ENCODE data around the gene DCAF6. TPM values are rescaled to one million over a fixed set of nuclear protein-coding genes. Genes with fewer than 3 reads are reported as not detected.
A peak's percentile ranks its signal among the peaks of the same experiment; 100 is the strongest.

Gene DCAF6
- total RNA-seq, 1 donor from 2014 or later: 93.9 TPM

DNA sequence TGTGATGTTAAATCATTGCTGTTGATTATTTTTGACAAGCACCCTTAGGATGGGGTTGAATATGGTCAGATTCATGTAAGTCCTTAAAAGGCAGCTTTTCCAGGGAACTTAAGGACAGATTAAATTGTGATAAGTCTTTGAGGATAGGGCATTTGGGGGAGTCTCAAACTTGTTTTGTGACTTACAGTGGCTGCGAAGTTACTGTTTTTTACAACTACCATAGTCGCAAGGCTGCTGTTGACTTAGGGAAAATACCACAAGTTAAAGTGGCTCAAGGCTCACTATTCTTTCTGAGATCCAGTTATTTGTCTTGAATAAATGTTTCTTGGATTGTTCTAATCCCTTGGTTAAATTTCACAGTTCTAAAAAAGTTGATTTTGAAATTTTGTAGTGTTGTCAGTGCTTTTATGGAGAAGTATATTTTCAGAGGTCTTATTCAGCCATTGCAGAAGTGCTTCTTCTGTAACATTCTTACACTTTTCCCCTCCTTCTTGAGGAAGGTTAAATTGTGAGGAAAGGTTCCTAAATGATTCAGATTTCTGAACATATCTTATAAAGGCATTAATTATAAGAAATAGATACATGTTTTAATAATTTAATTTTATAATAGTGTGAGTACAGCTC, 47.4 kb downstream of the DCAF6 start:
- Histone ChIP-seq H3K4me3 (ENCODE audit: low read length in 3 of 3) (no peak overlapping the region), H3K36me3 (ENCODE audit: control insufficient read depth in 3 of 3, insufficient read depth in 3 of 3, low read length in 3 of 3) (peaks cover 0 to 4% (median 3%) of the 10 kb centered on the region in 3 donors), H3K4me1 (ENCODE audit: control insufficient read depth in 3 of 3, insufficient read depth in 3 of 3, low read length in 3 of 3) (peaks cover 0 to 4% (median 4%) of the 10 kb centered on the region in 3 donors), H3K9ac (ENCODE audit: low read depth in 1 of 3, low read length in 3 of 3) (no peak overlapping the region), H3K27me3 (ENCODE audit: control insufficient read depth in 3 of 3, insufficient read depth in 3 of 3, low read length in 3 of 3) (no peaks in the 10 kb centered on the region), H3K27ac (ENCODE audit: low read depth, low read length) (no peak overlapping the region), H3K9me3 (ENCODE audit: control insufficient read depth in 3 of 3, low read length in 3 of 3) (no peaks in the 10 kb centered on the region)

GRCh38 chr1:167984886-167985489, 48.5 kb downstream of the DCAF6 start:
- Histone ChIP-seq H3K27ac (ENCODE audit: low read depth, low read length) (no peak overlapping the region), H3K4me3 (ENCODE audit: low read length in 3 of 3) (no peak overlapping the region), H3K9me3 (ENCODE audit: control insufficient read depth in 3 of 3, low read length in 3 of 3) (no peaks in the 10 kb centered on the region), H3K4me1 (ENCODE audit: control insufficient read depth in 3 of 3, insufficient read depth in 3 of 3, low read length in 3 of 3) (peaks cover 0 to 4% (median 4%) of the 10 kb centered on the region in 3 donors), H3K9ac (ENCODE audit: low read depth in 1 of 3, low read length in 3 of 3) (no peak overlapping the region), H3K36me3 (ENCODE audit: control insufficient read depth in 3 of 3, insufficient read depth in 3 of 3, low read length in 3 of 3) (peaks cover 0 to 4% (median 3%) of the 10 kb centered on the region in 3 donors), H3K27me3 (ENCODE audit: control insufficient read depth in 3 of 3, insufficient read depth in 3 of 3, low read length in 3 of 3) (no peaks in the 10 kb centered on the region)

GRCh38 chr1:167987174-167987573, 50.7 kb downstream of the DCAF6 start:
- Histone ChIP-seq H3K4me1 (ENCODE audit: control insufficient read depth in 3 of 3, insufficient read depth in 3 of 3, low read length in 3 of 3) (peaks cover 0 to 4% (median 4%) of the 10 kb centered on the region in 3 donors), H3K9me3 (ENCODE audit: control insufficient read depth in 3 of 3, low read length in 3 of 3) (no peaks in the 10 kb centered on the region), H3K36me3 (ENCODE audit: control insufficient read depth in 3 of 3, insufficient read depth in 3 of 3, low read length in 3 of 3) (peaks cover 3 to 12% (median 11%) of the 10 kb centered on the region in 3 donors), H3K9ac (ENCODE audit: low read depth in 1 of 3, low read length in 3 of 3) (no peak overlapping the region), H3K4me3 (ENCODE audit: low read length in 3 of 3) (no peak overlapping the region), H3K27me3 (ENCODE audit: control insufficient read depth in 3 of 3, insufficient read depth in 3 of 3, low read length in 3 of 3) (no peaks in the 10 kb centered on the region), H3K27ac (ENCODE audit: low read depth, low read length) (no peak overlapping the region)

DNA sequence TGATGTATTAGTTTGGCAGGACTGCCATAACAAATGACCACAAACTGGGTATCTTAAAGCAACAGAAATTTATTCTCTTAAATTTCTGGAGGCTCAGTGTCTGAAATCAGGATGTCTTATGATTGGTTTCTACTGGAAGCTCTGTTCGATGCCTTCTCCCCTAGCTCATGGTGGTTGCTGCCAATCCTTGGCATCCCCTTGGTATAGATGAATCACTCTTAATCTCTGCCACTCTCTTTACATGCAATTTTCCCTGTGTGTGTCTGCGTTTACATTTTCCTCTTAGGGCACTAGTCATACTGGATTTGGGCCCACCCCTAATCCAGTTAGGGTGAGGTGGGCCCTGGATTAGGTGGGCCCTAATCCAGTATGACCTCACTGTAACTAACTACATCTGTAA, 55.1 kb downstream of the DCAF6 start:
- no peaks in the 10 kb centered on the region for H3K4me1 ChIP-seq (ENCODE audit: control insufficient read depth in 3 of 3, insufficient read depth in 3 of 3, low read length in 3 of 3)
- H3K27me3 ChIP-seq (ENCODE audit: control insufficient read depth in 3 of 3, insufficient read depth in 3 of 3, low read length in 3 of 3): no peaks in the 10 kb centered on the region
- no peak overlapping the region for H3K9ac ChIP-seq (ENCODE audit: low read depth in 1 of 3, low read length in 3 of 3)
- no peak overlapping the region for H3K4me3 ChIP-seq (ENCODE audit: low read length in 3 of 3)
- no peak overlapping the region for H3K27ac ChIP-seq (ENCODE audit: low read depth, low read length)
- peaks cover 4 to 18% (median 17%) of the 10 kb centered on the region in 3 donors for H3K36me3 ChIP-seq (ENCODE audit: control insufficient read depth in 3 of 3, insufficient read depth in 3 of 3, low read length in 3 of 3)
- H3K9me3 ChIP-seq (ENCODE audit: control insufficient read depth in 3 of 3, low read length in 3 of 3): no peaks in the 10 kb centered on the region

GRCh38 chr1:167993720-167994119, 57.2 kb downstream of the DCAF6 start:
- H3K27ac ChIP-seq (ENCODE audit: low read depth, low read length): no peak overlapping the region
- H3K9ac ChIP-seq (ENCODE audit: low read depth in 1 of 3, low read length in 3 of 3): no peak overlapping the region
- H3K4me3 ChIP-seq (ENCODE audit: low read length in 3 of 3): no peak overlapping the region
- H3K4me1 ChIP-seq (ENCODE audit: control insufficient read depth in 3 of 3, insufficient read depth in 3 of 3, low read length in 3 of 3): no peaks in the 10 kb centered on the region
- no peaks in the 10 kb centered on the region for H3K27me3 ChIP-seq (ENCODE audit: control insufficient read depth in 3 of 3, insufficient read depth in 3 of 3, low read length in 3 of 3)
- peaks cover 4 to 17% (median 15%) of the 10 kb centered on the region in 3 donors for H3K36me3 ChIP-seq (ENCODE audit: control insufficient read depth in 3 of 3, insufficient read depth in 3 of 3, low read length in 3 of 3)
- no peaks in the 10 kb centered on the region for H3K9me3 ChIP-seq (ENCODE audit: control insufficient read depth in 3 of 3, low read length in 3 of 3)

DNA sequence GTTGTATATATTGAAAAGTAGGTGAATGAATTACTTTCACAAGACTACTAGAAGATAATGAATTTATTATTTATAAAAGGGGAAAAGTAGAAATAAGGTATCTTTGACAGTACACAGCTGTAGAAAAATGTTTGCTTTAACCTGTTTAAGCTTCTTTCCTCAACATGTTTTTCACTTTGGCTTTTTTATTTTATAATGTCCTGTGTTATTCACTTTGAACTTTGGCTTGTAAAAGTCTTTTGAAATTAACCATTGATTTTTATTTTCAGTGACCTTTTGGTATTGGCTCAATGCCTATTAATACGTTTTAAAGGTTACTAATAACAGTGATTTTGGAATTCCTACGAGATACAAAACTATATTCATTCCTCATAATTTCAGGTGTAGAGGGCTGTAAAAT, 58.1 kb downstream of the DCAF6 start:
- H3K4me1 ChIP-seq (ENCODE audit: control insufficient read depth in 3 of 3, insufficient read depth in 3 of 3, low read length in 3 of 3): no peaks in the 10 kb centered on the region
- H3K36me3 ChIP-seq (ENCODE audit: control insufficient read depth in 3 of 3, insufficient read depth in 3 of 3, low read length in 3 of 3): peaks cover 4 to 21% (median 15%) of the 10 kb centered on the region in 3 donors
- H3K27ac ChIP-seq (ENCODE audit: low read depth, low read length): no peak overlapping the region
- H3K27me3 ChIP-seq (ENCODE audit: control insufficient read depth in 3 of 3, insufficient read depth in 3 of 3, low read length in 3 of 3): no peaks in the 10 kb centered on the region
- no peak overlapping the region for H3K4me3 ChIP-seq (ENCODE audit: low read length in 3 of 3)
- H3K9me3 ChIP-seq (ENCODE audit: control insufficient read depth in 3 of 3, low read length in 3 of 3): no peaks in the 10 kb centered on the region
- H3K9ac ChIP-seq (ENCODE audit: low read depth in 1 of 3, low read length in 3 of 3): no peak overlapping the region

DNA sequence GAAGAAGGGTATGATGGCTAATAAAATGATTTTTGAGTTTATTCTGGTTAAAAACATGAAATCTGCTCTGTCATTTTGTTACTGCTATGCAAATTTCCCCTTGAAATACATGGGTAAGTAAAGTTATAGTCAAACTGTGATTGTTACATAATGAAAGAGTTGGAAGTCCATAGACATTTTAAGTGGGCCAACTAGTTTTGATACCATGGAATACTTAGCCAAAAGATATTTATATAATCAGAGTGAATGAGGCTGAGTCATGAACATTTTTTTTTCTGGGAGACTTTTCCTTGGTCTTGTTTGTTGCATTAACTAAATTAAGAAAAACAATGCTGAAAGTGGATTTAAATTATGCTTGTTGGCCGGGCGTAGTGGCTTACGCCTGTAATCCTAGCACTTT, 58.6 kb downstream of the DCAF6 start:
- H3K36me3 ChIP-seq (ENCODE audit: control insufficient read depth in 3 of 3, insufficient read depth in 3 of 3, low read length in 3 of 3): peaks cover 4 to 21% (median 15%) of the 10 kb centered on the region in 3 donors
- no peak overlapping the region for H3K9ac ChIP-seq (ENCODE audit: low read depth in 1 of 3, low read length in 3 of 3)
- no peaks in the 10 kb centered on the region for H3K4me1 ChIP-seq (ENCODE audit: control insufficient read depth in 3 of 3, insufficient read depth in 3 of 3, low read length in 3 of 3)
- H3K9me3 ChIP-seq (ENCODE audit: control insufficient read depth in 3 of 3, low read length in 3 of 3): no peaks in the 10 kb centered on the region
- H3K27ac ChIP-seq (ENCODE audit: low read depth, low read length): peak overlapping the region; percentile 9
- H3K27me3 ChIP-seq (ENCODE audit: control insufficient read depth in 3 of 3, insufficient read depth in 3 of 3, low read length in 3 of 3): no peaks in the 10 kb centered on the region
- H3K4me3 ChIP-seq (ENCODE audit: low read length in 3 of 3): no peak overlapping the region

DNA sequence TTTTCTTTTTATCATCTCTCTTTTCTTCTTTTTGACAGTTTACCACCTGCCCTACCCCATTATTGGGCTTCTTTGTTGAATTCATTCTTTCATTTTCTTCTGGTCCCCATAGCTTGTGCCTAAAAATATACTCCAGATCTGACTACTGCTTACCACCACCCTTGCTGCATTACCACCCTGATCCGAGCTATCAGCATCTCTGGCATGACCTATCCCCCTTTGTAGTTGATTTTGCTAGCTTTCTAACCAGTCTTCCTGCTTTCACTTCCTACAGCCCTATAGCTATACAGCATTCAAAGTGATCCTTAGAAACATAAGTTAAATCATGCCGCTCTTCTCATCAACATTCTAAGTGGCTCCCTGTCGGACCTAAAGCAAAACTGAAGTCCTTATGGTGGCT, 59.8 kb downstream of the DCAF6 start:
- peaks cover 4 to 21% (median 15%) of the 10 kb centered on the region in 3 donors for H3K36me3 ChIP-seq (ENCODE audit: control insufficient read depth in 3 of 3, insufficient read depth in 3 of 3, low read length in 3 of 3)
- no peak overlapping the region for H3K27ac ChIP-seq (ENCODE audit: low read depth, low read length)
- H3K4me3 ChIP-seq (ENCODE audit: low read length in 3 of 3): no peak overlapping the region
- no peak overlapping the region for H3K9ac ChIP-seq (ENCODE audit: low read depth in 1 of 3, low read length in 3 of 3)
- no peaks in the 10 kb centered on the region for H3K9me3 ChIP-seq (ENCODE audit: control insufficient read depth in 3 of 3, low read length in 3 of 3)
- no peaks in the 10 kb centered on the region for H3K27me3 ChIP-seq (ENCODE audit: control insufficient read depth in 3 of 3, insufficient read depth in 3 of 3, low read length in 3 of 3)
- H3K4me1 ChIP-seq (ENCODE audit: control insufficient read depth in 3 of 3, insufficient read depth in 3 of 3, low read length in 3 of 3): no peaks in the 10 kb centered on the region

GRCh38 chr1:167997037-167997575, 60.6 kb downstream of the DCAF6 start:
- H3K27me3 ChIP-seq (ENCODE audit: control insufficient read depth in 3 of 3, insufficient read depth in 3 of 3, low read length in 3 of 3): no peaks in the 10 kb centered on the region
- no peaks in the 10 kb centered on the region for H3K4me1 ChIP-seq (ENCODE audit: control insufficient read depth in 3 of 3, insufficient read depth in 3 of 3, low read length in 3 of 3)
- H3K27ac ChIP-seq (ENCODE audit: low read depth, low read length): no peak overlapping the region
- H3K36me3 ChIP-seq (ENCODE audit: control insufficient read depth in 3 of 3, insufficient read depth in 3 of 3, low read length in 3 of 3): peaks cover 2 to 14% (median 8%) of the 10 kb centered on the region in 3 donors
- no peak overlapping the region for H3K4me3 ChIP-seq (ENCODE audit: low read length in 3 of 3)
- H3K9ac ChIP-seq (ENCODE audit: low read depth in 1 of 3, low read length in 3 of 3): no peak overlapping the region
- H3K9me3 ChIP-seq (ENCODE audit: control insufficient read depth in 3 of 3, low read length in 3 of 3): no peaks in the 10 kb centered on the region

GRCh38 chr1:167999877-168000276, 63.4 kb downstream of the DCAF6 start:
- H3K9ac ChIP-seq (ENCODE audit: low read depth in 1 of 3, low read length in 3 of 3): no peak overlapping the region
- no peaks in the 10 kb centered on the region for H3K27me3 ChIP-seq (ENCODE audit: control insufficient read depth in 3 of 3, insufficient read depth in 3 of 3, low read length in 3 of 3)
- H3K36me3 ChIP-seq (ENCODE audit: control insufficient read depth in 3 of 3, insufficient read depth in 3 of 3, low read length in 3 of 3): peaks cover 0 to 15% (median 15%) of the 10 kb centered on the region in 3 donors
- no peaks in the 10 kb centered on the region for H3K4me1 ChIP-seq (ENCODE audit: control insufficient read depth in 3 of 3, insufficient read depth in 3 of 3, low read length in 3 of 3)
- no peak overlapping the region for H3K27ac ChIP-seq (ENCODE audit: low read depth, low read length)
- no peaks in the 10 kb centered on the region for H3K9me3 ChIP-seq (ENCODE audit: control insufficient read depth in 3 of 3, low read length in 3 of 3)
- H3K4me3 ChIP-seq (ENCODE audit: low read length in 3 of 3): no peak overlapping the region

All from skeletal muscle tissue (tissue), 4 donors.